HEK293 (cell line): Measurements from ENCODE around the gene SLC38A8.

Experiments
- CTCF ChIA-PET: fragments of 350-600 bp; formaldehyde crosslinking; extraction: SDS; loops from one replicate; lab custom pipeline; 2021; ENCODE audit warnings: antibody characterized with exemption; lab: Yijun Ruan, JAX
- POLR2A ChIA-PET: fragments of 300-600 bp; formaldehyde crosslinking; extraction: SDS; loops from one replicate; lab custom pipeline; 2020; ENCODE audit warnings: antibody characterized with exemption, inconsistent platforms; lab: Yijun Ruan, JAX
- H3K27ac ChIP-seq: fragments of 200-500 bp; sonication (Bioruptor generic); 2 replicates; pipeline ENCODE4 v1.5.1; 2014; ENCODE audit warnings: low read depth, low read length, control low read depth, inconsistent platforms; ENCODE audit errors: extremely low read depth
- H3K36me3 ChIP-seq, 2 experiments: fragments of 200-500 bp in 1 of 2; sonication (Bioruptor generic) in 1 of 2; 1 replicate in 1 of 2; 2 replicates in 1 of 2; pipeline ENCODE4 v1.5.1; 2014 to 2017; ENCODE audit warnings: inconsistent platforms in 2 of 2, low read length in 2 of 2; ENCODE audit not compliant: control insufficient read depth in 2 of 2, insufficient read depth in 1 of 2
- H3K4me1 ChIP-seq: fragments of 200-500 bp; sonication (Bioruptor generic); 2 replicates; pipeline ENCODE4 v1.5.1; 2014; ENCODE audit warnings: mild to moderate bottlenecking, low read length, inconsistent platforms; ENCODE audit not compliant: control insufficient read depth, insufficient read depth
- H3K4me3 ChIP-seq: 2 replicates; pipeline ENCODE4 v1.5.1; 2011; ENCODE audit warnings: low read depth, mild to moderate bottlenecking, control low read depth, low read length, moderate library complexity
- H3K9me3 ChIP-seq: fragments of 200-500 bp; sonication (Bioruptor generic); 2 replicates; pipeline ENCODE4 v1.5.1; 2014; ENCODE audit warnings: low read depth, low read length, inconsistent platforms; ENCODE audit not compliant: control insufficient read depth, insufficient read depth
- FEZF1 ChIP-seq: fragments of 450-650 bp; formaldehyde crosslinking; IDR thresholded peaks from 2 replicates; pipeline ENCODE4 v1.5.1; 2016; ENCODE audit warnings: missing biosample characterization, missing genetic modification characterization
- GLIS1 ChIP-seq: fragments of 450-650 bp; formaldehyde crosslinking; IDR thresholded peaks from 2 replicates; pipeline ENCODE4 v1.5.1; 2016; ENCODE audit warnings: missing biosample characterization, missing genetic modification characterization
- KLF1 ChIP-seq: fragments of 450-650 bp; formaldehyde crosslinking; IDR thresholded peaks from 2 replicates; pipeline ENCODE4 v1.5.1; 2016; ENCODE audit warnings: missing biosample characterization, missing genetic modification characterization
- RBAK ChIP-seq: fragments of 450-650 bp; formaldehyde crosslinking; IDR thresholded peaks from 2 replicates; pipeline ENCODE4 v1.5.1; 2016; ENCODE audit warnings: missing biosample characterization, missing genetic modification characterization
- SP7 ChIP-seq: fragments of 450-650 bp; formaldehyde crosslinking; IDR thresholded peaks from 2 replicates; pipeline ENCODE4 v1.5.1; 2016; ENCODE audit warnings: missing biosample characterization, missing genetic modification characterization
- ZIC2 ChIP-seq: fragments of 450-650 bp; formaldehyde crosslinking; IDR thresholded peaks from 2 replicates; pipeline ENCODE4 v1.5.1; 2016; ENCODE audit warnings: missing biosample characterization, missing genetic modification characterization
- ZNF146 ChIP-seq: fragments of 450-650 bp; formaldehyde crosslinking; IDR thresholded peaks from 2 replicates; pipeline ENCODE4 v1.5.1; 2016; ENCODE audit warnings: missing biosample characterization, missing genetic modification characterization
- ZNF23 ChIP-seq: fragments of 450-650 bp; formaldehyde crosslinking; IDR thresholded peaks from 2 replicates; pipeline ENCODE4 v1.5.1; 2016; ENCODE audit warnings: missing biosample characterization, missing genetic modification characterization, borderline replicate concordance
- ZNF404 ChIP-seq: fragments of 450-650 bp; formaldehyde crosslinking; IDR thresholded peaks from 2 replicates; pipeline ENCODE4 v1.5.1; 2017; ENCODE audit warnings: missing biosample characterization, missing genetic modification characterization
- ZNF654 ChIP-seq: fragments of 450-650 bp; formaldehyde crosslinking; IDR thresholded peaks from 2 replicates; pipeline ENCODE4 v1.5.1; 2016; ENCODE audit warnings: low read depth, missing biosample characterization, missing genetic modification characterization
- ZNF768 ChIP-seq: fragments of 450-650 bp; formaldehyde crosslinking; IDR thresholded peaks from 2 replicates; pipeline ENCODE4 v1.5.1; 2018; ENCODE audit warnings: missing biosample characterization, mild to moderate bottlenecking, missing genetic modification characterization
- ZNF791 ChIP-seq: fragments of 450-650 bp; formaldehyde crosslinking; IDR thresholded peaks from 2 replicates; pipeline ENCODE4 v1.5.1; 2016; ENCODE audit warnings: missing biosample characterization, missing genetic modification characterization
- ZNF792 ChIP-seq: fragments of 450-650 bp; formaldehyde crosslinking; IDR thresholded peaks from 2 replicates; pipeline ENCODE4 v1.5.1; 2016; ENCODE audit warnings: missing biosample characterization, missing genetic modification characterization
- TF ChIP-seq, protein P1 (sequence below): fragments of 450-650 bp; formaldehyde crosslinking; IDR thresholded peaks from 2 replicates; pipeline ENCODE4 v1.5.1; 2016; ENCODE audit warnings: missing biosample characterization, missing genetic modification characterization, borderline replicate concordance
- TF ChIP-seq, protein P2 (sequence below): fragments of 450-650 bp; formaldehyde crosslinking; IDR thresholded peaks from 2 replicates; pipeline ENCODE4 v1.5.0; 2017; ENCODE audit warnings: missing biosample characterization, missing genetic modification characterization, borderline replicate concordance
- TF ChIP-seq, protein P3 (sequence below): fragments of 450-650 bp; formaldehyde crosslinking; IDR thresholded peaks from 2 replicates; pipeline ENCODE4 v1.5.1; 2016; ENCODE audit warnings: missing biosample characterization, missing genetic modification characterization

SLC38A8 gene

DNA sequence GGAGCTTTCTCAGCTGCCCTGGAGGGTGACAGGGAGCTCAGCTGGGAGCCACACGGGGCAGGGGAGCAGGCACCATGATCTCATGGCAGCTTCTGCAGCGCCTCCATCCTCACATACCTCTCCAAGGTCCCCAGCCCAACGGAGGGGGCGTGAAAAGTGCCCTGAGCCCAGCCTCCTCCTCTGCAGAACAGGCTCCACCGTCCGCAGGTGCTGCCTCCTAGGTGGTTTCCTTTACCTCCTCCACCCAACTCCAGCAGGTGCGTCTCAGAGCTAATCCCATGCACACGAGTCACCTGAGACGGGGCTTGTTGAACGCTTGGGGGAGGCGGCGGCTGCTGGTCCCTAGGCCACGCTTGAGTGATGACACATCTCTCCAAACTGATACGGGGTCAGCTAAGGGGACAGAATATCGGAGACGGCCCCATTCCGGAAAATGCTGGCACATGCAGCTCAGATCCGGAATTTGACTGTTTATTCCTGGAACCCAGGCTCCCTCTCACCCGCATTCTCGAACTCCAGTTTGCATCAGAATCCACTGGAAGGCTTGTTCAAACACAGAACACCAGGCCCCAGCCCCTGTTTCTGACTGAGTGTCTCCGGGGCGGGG, 387 bp upstream of the SLC38A8 start:
- no peak overlapping the region for H3K27ac ChIP-seq
- ChIA-PET CTCF (interaction anchor here (0.6 to 3.7 kb wide), 11 partner anchors 12 to 996 kb away, joined by 3 to 21 read pairs (median 4); partner anchors contain the start of gene KCNG4), POLR2A (interaction anchor here (1.0 kb wide), 1 partner anchor 29 kb away, joined by 4 read pairs; no protein-coding TSS in a partner anchor)
- H3K9me3 ChIP-seq: no peaks in the 10 kb centered on the region
- peaks cover 7% of the 10 kb centered on the region for H3K4me1 ChIP-seq
- TF ChIP-seq GLIS1: peak; percentile 70; the same call in 1 of the 2 replicates
- no peak for TF ChIP-seq SP7 (tag by site-specific recombination)
- TF ChIP-seq ZNF791 (tag by site-specific recombination): no peak
- peak; percentile 54 for TF ChIP-seq ZIC2
- no peaks in the 10 kb centered on the region for H3K36me3 ChIP-seq
- H3K4me3 ChIP-seq: no peak overlapping the region

- ChIA-PET POLR2A (no interaction called here), CTCF (interaction anchor here (0.8 to 3.7 kb wide), 5 partner anchors 15 to 134 kb away, joined by 3 to 21 read pairs (median 3); no protein-coding TSS in a partner anchor)
- no peaks in the 10 kb centered on the region for H3K36me3 ChIP-seq
Observed at GRCh38 chr16:84041881-84042280, 714 bp downstream of the SLC38A8 start.

More at GRCh38 chr16:84041881-84042280, 714 bp downstream of the SLC38A8 start:
- Histone ChIP-seq H3K9me3 (no peaks in the 10 kb centered on the region), H3K27ac (no peak overlapping the region)
- TF ChIP-seq ZNF23 (no peak), ZIC2 (no peak), ZNF146 (tag by site-specific recombination) (no peak), KLF1 (no peak), ZNF768 (tag by site-specific recombination) (no peak), ZNF792 (tag by site-specific recombination) (no peak), ZNF654 (tag by site-specific recombination) (no peak), FEZF1 (tag by site-specific recombination) (no peak), ZNF404 (tag by site-specific recombination) (no peak), RBAK (tag by site-specific recombination) (no peak)
- TF ChIP-seq, protein P1, sequence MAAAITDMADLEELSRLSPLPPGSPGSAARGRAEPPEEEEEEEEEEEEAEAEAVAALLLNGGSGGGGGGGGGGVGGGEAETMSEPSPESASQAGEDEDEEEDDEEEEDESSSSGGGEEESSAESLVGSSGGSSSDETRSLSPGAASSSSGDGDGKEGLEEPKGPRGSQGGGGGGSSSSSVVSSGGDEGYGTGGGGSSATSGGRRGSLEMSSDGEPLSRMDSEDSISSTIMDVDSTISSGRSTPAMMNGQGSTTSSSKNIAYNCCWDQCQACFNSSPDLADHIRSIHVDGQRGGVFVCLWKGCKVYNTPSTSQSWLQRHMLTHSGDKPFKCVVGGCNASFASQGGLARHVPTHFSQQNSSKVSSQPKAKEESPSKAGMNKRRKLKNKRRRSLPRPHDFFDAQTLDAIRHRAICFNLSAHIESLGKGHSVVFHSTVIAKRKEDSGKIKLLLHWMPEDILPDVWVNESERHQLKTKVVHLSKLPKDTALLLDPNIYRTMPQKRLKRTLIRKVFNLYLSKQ (tag by site-specific recombination): no peak
- TF ChIP-seq, protein P2, sequence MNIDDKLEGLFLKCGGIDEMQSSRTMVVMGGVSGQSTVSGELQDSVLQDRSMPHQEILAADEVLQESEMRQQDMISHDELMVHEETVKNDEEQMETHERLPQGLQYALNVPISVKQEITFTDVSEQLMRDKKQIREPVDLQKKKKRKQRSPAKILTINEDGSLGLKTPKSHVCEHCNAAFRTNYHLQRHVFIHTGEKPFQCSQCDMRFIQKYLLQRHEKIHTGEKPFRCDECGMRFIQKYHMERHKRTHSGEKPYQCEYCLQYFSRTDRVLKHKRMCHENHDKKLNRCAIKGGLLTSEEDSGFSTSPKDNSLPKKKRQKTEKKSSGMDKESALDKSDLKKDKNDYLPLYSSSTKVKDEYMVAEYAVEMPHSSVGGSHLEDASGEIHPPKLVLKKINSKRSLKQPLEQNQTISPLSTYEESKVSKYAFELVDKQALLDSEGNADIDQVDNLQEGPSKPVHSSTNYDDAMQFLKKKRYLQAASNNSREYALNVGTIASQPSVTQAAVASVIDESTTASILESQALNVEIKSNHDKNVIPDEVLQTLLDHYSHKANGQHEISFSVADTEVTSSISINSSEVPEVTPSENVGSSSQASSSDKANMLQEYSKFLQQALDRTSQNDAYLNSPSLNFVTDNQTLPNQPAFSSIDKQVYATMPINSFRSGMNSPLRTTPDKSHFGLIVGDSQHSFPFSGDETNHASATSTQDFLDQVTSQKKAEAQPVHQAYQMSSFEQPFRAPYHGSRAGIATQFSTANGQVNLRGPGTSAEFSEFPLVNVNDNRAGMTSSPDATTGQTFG (tag by site-specific recombination): no peak
- TF ChIP-seq, protein P3, sequence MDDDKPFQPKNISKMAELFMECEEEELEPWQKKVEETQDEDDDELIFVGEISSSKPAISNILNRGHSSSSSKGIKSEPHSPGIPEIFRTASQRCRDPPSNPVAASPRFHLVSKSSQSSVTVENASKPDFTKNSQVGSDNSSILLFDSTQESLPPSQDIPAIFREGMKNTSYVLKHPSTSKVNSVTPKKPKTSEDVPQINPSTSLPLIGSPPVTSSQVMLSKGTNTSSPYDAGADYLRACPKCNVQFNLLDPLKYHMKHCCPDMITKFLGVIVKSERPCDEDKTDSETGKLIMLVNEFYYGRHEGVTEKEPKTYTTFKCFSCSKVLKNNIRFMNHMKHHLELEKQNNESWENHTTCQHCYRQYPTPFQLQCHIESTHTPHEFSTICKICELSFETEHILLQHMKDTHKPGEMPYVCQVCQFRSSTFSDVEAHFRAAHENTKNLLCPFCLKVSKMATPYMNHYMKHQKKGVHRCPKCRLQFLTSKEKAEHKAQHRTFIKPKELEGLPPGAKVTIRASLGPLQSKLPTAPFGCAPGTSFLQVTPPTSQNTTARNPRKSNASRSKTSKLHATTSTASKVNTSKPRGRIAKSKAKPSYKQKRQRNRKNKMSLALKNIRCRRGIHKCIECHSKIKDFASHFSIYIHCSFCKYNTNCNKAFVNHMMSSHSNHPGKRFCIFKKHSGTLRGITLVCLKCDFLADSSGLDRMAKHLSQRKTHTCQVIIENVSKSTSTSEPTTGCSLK (tag by site-specific recombination): no peak
- TF ChIP-seq, all 188 proteins: peak for 0
- Histone ChIP-seq H3K4me1 (peaks cover 7% of the 10 kb centered on the region), H3K4me3 (no peak overlapping the region)
